GM21786 (cell line): Measurements from ENCODE around the gene KIFC3.
"Not testable (repeated sequence)": the region's sequence is repeated elsewhere in the genome, so short reads cannot be mapped to it uniquely, and the experiment has no call there.

Source experiments
- ATAC-seq: cut with Tn5 transposase; IDR thresholded peaks from one replicate; pipeline ENCODE4 v1.9.1; 2021; ENCODE audit not compliant: unreplicated experiment

KIFC3 gene

GRCh38 chr16:57788252-57788841 is 13.9 kb downstream of the KIFC3 start:
- ATAC-seq: no peak

GRCh38 chr16:57787519-57787905 is 14.8 kb downstream of the KIFC3 start:
- no peak for ATAC-seq

- ATAC-seq: no peak
Measured at GRCh38 chr16:57786632-57787518, 15.4 kb downstream of the KIFC3 start.

GRCh38 chr16:57785924-57786323 is 16.4 kb downstream of the KIFC3 start:
- no peak for ATAC-seq

- ATAC-seq: no peak
Measured at GRCh38 chr16:57785385-57785784, 16.9 kb downstream of the KIFC3 start.

- ATAC-seq: no peak
Measured at GRCh38 chr16:57784334-57784733, 18.0 kb downstream of the KIFC3 start.

GRCh38 chr16:57783883-57784282 is 18.4 kb downstream of the KIFC3 start:
- ATAC-seq: no peak

- no peak for ATAC-seq
Measured at GRCh38 chr16:57783116-57783515, 19.2 kb downstream of the KIFC3 start.

- not testable (repeated sequence) for ATAC-seq
Measured at GRCh38 chr16:57782607-57783055, 19.7 kb downstream of the KIFC3 start.

GRCh38 chr16:57781741-57782606 is 20.3 kb downstream of the KIFC3 start:
- no peak for ATAC-seq

- ATAC-seq: no peak
Measured at GRCh38 chr16:57781349-57781740, 20.9 kb downstream of the KIFC3 start.

GRCh38 chr16:57779836-57780235 is 22.5 kb downstream of the KIFC3 start:
- not testable (repeated sequence) for ATAC-seq

- no peak for ATAC-seq
Measured at GRCh38 chr16:57778658-57779057, 23.6 kb downstream of the KIFC3 start.

GRCh38 chr16:57775661-57776469 is 26.4 kb downstream of the KIFC3 start:
- no peak for ATAC-seq

GRCh38 chr16:57774705-57775285 is 27.5 kb downstream of the KIFC3 start:
- ATAC-seq: no peak

GRCh38 chr16:57773655-57774295 is 28.5 kb downstream of the KIFC3 start:
- no peak for ATAC-seq

- ATAC-seq: no peak
Measured at GRCh38 chr16:57773019-57773418, 29.3 kb downstream of the KIFC3 start.

- no peak for ATAC-seq
Measured at GRCh38 chr16:57771141-57771785, 31.0 kb downstream of the KIFC3 start.

- ATAC-seq: no peak
Measured at GRCh38 chr16:57770361-57770760, 31.9 kb downstream of the KIFC3 start.
